Keratinocyte (primary cell): ENCODE measurements around the gene PNKD. TPM values are rescaled to one million over a fixed set of nuclear protein-coding genes. Genes with fewer than 3 reads are reported as not detected.

Experiments used
- DNase-seq: peaks from one replicate; pipeline ENCODE4 v3.0.0-alpha.2; 2011; ENCODE audit warnings: low read depth, missing footprints, low spot score
- FAIRE-seq: peaks from 2 replicates; lab custom pipeline; 2011; peaks lifted over from hg19 to GRCh38; lab: Jason Lieb, UNC
- H2AFZ ChIP-seq: 2 replicates; pipeline ENCODE4 v1.6.0; 2012; ENCODE audit warnings: low read length, control low read depth, inconsistent platforms; ENCODE audit not compliant: control insufficient read depth
- H3K27ac ChIP-seq: 2 replicates; pipeline ENCODE4 v1.5.1; 2011; ENCODE audit warnings: low read length; ENCODE audit not compliant: control insufficient read depth, insufficient read depth
- H3K27me3 ChIP-seq: 3 replicates; pipeline ENCODE4 v1.6.0; 2011; ENCODE audit warnings: low read length; ENCODE audit not compliant: control insufficient read depth, insufficient read depth; ENCODE audit errors: extremely low read depth
- H3K36me3 ChIP-seq, 2 experiments: 2 replicates in 1 of 2; 3 replicates in 1 of 2; pipeline ENCODE4 v1.5.1; 2011; ENCODE audit warnings: low read length in 2 of 2, mild to moderate bottlenecking in 1 of 2; ENCODE audit not compliant: control insufficient read depth in 2 of 2, insufficient read depth in 2 of 2; ENCODE audit errors: extremely low read depth in 1 of 2
- H3K4me1 ChIP-seq: 3 replicates; pipeline ENCODE4 v1.5.1; 2011; ENCODE audit warnings: low read length; ENCODE audit not compliant: control insufficient read depth, insufficient read depth; ENCODE audit errors: extremely low read depth
- H3K4me2 ChIP-seq: 3 replicates; pipeline ENCODE4 v1.6.0; 2011; ENCODE audit warnings: low read depth, low read length; ENCODE audit not compliant: control insufficient read depth, insufficient read depth; ENCODE audit errors: extremely low read depth
- H3K4me3 ChIP-seq, 3 experiments: fragments of 200-600 bp in 1 of 3; sonication (generic) in 1 of 3; 2 replicates in 2 of 3; 3 replicates in 1 of 3; pipeline ENCODE4 v1.5.1; 2011 to 2016; ENCODE audit warnings: low read length in 3 of 3, mild to moderate bottlenecking in 3 of 3, control low read depth in 2 of 3, inconsistent platforms in 1 of 3, low read depth in 1 of 3, mixed read lengths in 1 of 3, mixed run types in 1 of 3, moderate library complexity in 1 of 3; ENCODE audit not compliant: control insufficient read depth in 2 of 3, insufficient read depth in 2 of 3; ENCODE audit errors: extremely low read depth in 1 of 3
- H3K79me2 ChIP-seq: 2 replicates; pipeline ENCODE4 v1.6.0; 2012; ENCODE audit warnings: low read length; ENCODE audit not compliant: control insufficient read depth, insufficient read depth
- H3K9ac ChIP-seq: 3 replicates; pipeline ENCODE4 v1.6.0; 2011; ENCODE audit warnings: low read length; ENCODE audit not compliant: control insufficient read depth, insufficient read depth; ENCODE audit errors: extremely low read depth
- H3K9me1 ChIP-seq: 3 replicates; pipeline ENCODE4 v1.6.0; 2011; ENCODE audit warnings: low read length; ENCODE audit not compliant: control insufficient read depth, insufficient read depth; ENCODE audit errors: extremely low read depth
- H3K9me3 ChIP-seq: 2 replicates; pipeline ENCODE4 v1.5.1; 2012; ENCODE audit warnings: low read depth, low read length; ENCODE audit not compliant: control insufficient read depth
- H4K20me1 ChIP-seq: 3 replicates; pipeline ENCODE4 v1.6.0; 2011; ENCODE audit warnings: low read length; ENCODE audit not compliant: control insufficient read depth, insufficient read depth; ENCODE audit errors: extremely low read depth
- EZH2 ChIP-seq: IDR thresholded peaks from one replicate; pipeline ENCODE4 v1.6.1; 2012; ENCODE audit warnings: inconsistent platforms, mild to moderate bottlenecking, low read length, moderate library complexity
- dilution Hi-C: fragments of 300-500 bp; cut with MboI; formaldehyde crosslinking; loops from one replicate; pipeline ENCODE4 v1.7.0; 2020; ENCODE audit warnings: low sequenced_read_pairs; ENCODE audit not compliant: extremely low pct_ligation_motif_present
- polyA plus RNA-seq, 5 experiments: library from polyadenylated mRNA; depleted of rRNA in 3 of 5; stranded (reverse) in 3 of 5; stranded (forward) in 1 of 5; unstranded in 1 of 5; fragments of >200 nt; gene quantifications; 1 replicate in 1 of 5; 2 replicates in 3 of 5; 3 replicates in 1 of 5; pipeline versions ENCODE4 v1.2.1 to v1.2.3, GENCODE V29; 2011 to 2012; ENCODE audit warnings: missing spikeins in 2 of 5, low read depth in 1 of 5, low replicate concordance in 1 of 5
- TF ChIP-seq, protein P1 (sequence below), 3 experiments: IDR thresholded peaks in 1 of 3; conservative IDR thresholded peaks in 1 of 3; optimal IDR thresholded peaks in 1 of 3; 2 replicates in 2 of 3; 3 replicates in 1 of 3; pipeline versions ENCODE3 to v1.5.1; 2011; ENCODE audit warnings: low read length in 3 of 3, mild to moderate bottlenecking in 3 of 3, moderate library complexity in 2 of 3, control low read depth in 1 of 3, inconsistent platforms in 1 of 3; ENCODE audit not compliant: insufficient read depth in 2 of 3; ENCODE audit errors: extremely low read depth in 1 of 3

Gene PNKD
- polyA plus RNA-seq, 1 donor (not counting 4 experiments of a cell fraction or from before 2014, with no cell fraction given) = 22.8 TPM

DNA sequence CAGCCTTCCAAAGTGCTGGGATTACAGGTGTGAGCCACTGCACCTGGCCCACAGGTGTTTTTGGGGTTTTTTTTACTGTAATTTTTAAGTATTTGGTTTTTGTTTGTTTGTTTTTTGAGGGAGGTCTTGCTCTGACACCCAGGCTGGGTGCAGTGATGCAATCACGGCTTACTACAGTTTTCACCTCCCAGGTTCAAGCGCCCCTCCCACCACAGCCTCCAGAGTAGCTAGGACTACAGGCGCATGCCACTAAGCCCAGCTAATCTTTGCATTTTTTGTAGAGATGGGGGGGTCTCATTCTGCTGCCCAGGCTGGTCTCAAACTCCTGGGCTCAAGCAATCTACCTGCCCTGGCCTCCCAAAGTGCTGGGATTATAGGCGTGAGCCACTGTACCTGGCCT is 104.5 kb downstream of the PNKD start:
- no peak for FAIRE-seq
- Histone ChIP-seq H2AFZ (no peak overlapping the region), H3K9me3 (no peaks in the 10 kb centered on the region), H3K36me3 (no peaks in the 10 kb centered on the region), H3K9me1 (no peaks in the 10 kb centered on the region), H3K4me3 (no peak overlapping the region), H3K4me2 (no peak overlapping the region), H3K4me1 (peaks cover 7% of the 10 kb centered on the region), H3K79me2 (no peaks in the 10 kb centered on the region), H3K27ac (no peak overlapping the region), H3K27me3 (no peaks in the 10 kb centered on the region), H4K20me1 (no peaks in the 10 kb centered on the region), H3K9ac (no peak overlapping the region)
- no peak for DNase-seq
- dilution Hi-C loops = no loop called here
- TF ChIP-seq EZH2 = no peak
- TF ChIP-seq, protein P1, sequence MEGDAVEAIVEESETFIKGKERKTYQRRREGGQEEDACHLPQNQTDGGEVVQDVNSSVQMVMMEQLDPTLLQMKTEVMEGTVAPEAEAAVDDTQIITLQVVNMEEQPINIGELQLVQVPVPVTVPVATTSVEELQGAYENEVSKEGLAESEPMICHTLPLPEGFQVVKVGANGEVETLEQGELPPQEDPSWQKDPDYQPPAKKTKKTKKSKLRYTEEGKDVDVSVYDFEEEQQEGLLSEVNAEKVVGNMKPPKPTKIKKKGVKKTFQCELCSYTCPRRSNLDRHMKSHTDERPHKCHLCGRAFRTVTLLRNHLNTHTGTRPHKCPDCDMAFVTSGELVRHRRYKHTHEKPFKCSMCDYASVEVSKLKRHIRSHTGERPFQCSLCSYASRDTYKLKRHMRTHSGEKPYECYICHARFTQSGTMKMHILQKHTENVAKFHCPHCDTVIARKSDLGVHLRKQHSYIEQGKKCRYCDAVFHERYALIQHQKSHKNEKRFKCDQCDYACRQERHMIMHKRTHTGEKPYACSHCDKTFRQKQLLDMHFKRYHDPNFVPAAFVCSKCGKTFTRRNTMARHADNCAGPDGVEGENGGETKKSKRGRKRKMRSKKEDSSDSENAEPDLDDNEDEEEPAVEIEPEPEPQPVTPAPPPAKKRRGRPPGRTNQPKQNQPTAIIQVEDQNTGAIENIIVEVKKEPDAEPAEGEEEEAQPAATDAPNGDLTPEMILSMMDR (optimal IDR thresholded peaks at IDR 0.05 in 1 of 3, IDR thresholded peaks at IDR 0.05 in 1 of 3, conservative IDR thresholded peaks at IDR 0.05 in 1 of 3; ENCODE audit: extremely low read depth in 1 of 3, insufficient read depth in 2 of 3, low read length in 3 of 3) = no peak

DNA sequence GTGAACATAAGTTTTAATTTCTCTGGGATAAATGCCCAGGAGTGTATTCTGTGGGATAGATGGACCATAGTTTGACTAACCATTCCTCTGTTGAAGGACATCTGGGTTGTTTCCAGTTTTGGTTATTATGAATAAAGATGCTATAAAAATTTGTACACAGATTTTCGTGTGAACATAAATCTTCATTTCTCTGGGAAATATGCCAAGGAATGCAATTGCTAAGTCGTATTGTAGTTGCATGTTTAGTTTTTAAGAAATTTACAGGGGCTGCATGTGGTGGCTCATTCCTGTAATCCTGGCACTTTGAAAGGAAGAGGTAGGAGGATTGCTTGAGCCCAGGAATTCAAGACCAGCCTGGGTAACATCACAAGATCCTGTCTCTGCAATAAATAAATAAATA is 104.9 kb downstream of the PNKD start:
- Histone ChIP-seq H3K36me3 (no peaks in the 10 kb centered on the region), H3K9me1 (no peaks in the 10 kb centered on the region), H4K20me1 (no peaks in the 10 kb centered on the region), H2AFZ (no peak overlapping the region), H3K4me1 (peaks cover 7% of the 10 kb centered on the region), H3K4me3 (no peak overlapping the region), H3K27ac (no peak overlapping the region), H3K9ac (no peak overlapping the region), H3K4me2 (no peak overlapping the region), H3K27me3 (no peaks in the 10 kb centered on the region), H3K9me3 (no peaks in the 10 kb centered on the region), H3K79me2 (no peaks in the 10 kb centered on the region)
- no peak for DNase-seq
- dilution Hi-C loops = no loop called here
- no peak for FAIRE-seq
- TF ChIP-seq EZH2 = no peak
- TF ChIP-seq, protein P1 (optimal IDR thresholded peaks at IDR 0.05 in 1 of 3, IDR thresholded peaks at IDR 0.05 in 1 of 3, conservative IDR thresholded peaks at IDR 0.05 in 1 of 3; ENCODE audit: extremely low read depth in 1 of 3, insufficient read depth in 2 of 3, low read length in 3 of 3) = no peak
